ENCODE results near the gene LRRC23. TPM values are rescaled to one million over a fixed set of nuclear protein-coding genes. Genes with fewer than 3 reads are reported as not detected.

The LRRC23 gene
- total RNA-seq, 4 donors from 2014 or later: 2.3 to 5.9 (median 4.8) TPM

DNA sequence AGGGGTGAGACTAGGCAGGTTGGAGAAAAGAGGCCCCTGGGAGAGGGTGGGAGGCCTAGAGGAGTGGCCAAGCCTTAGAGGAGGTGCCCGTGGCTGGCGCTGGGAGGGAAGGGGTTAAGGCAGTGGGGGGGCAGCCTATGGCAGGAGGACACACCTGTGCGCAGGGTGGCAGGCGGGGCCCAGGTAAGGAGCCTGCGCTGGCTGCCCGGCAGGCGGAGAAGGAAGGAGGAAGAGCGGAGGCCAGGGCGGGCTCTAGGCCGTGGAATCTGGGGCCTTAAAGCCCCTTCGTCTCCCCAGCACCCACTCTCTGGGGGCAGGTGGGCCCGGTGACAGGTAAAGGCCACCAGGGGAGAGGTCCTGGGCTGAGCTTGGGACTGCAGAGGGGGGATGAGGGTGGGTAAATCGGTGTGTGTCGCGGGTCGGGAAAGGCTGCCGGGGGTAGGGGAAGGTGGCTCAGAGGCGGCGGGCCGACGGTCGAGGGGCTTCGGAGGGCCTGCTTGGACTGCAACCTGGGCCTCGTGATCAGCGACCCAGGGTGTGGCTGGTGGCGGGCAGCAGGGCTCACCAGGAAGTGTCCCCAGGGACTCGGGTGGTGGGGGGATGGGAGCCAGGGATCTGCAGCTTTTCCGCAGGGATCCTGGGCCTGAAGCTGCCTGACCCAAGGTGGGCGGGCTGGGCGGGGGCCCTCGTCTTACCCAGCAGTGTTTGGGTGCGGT is 58.6 kb downstream of the LRRC23 start:
- no peak for DNase-seq
- TF ChIP-seq POLR2A (IDR thresholded peaks at IDR 0.05): peak in 3 of 4 donors; percentile 81 to 91 (median 86)
- TF ChIP-seq CTCF (IDR thresholded peaks at IDR 0.05): peak in 4 of 6 experiments; percentile 6 to 50 (median 42)
- Histone ChIP-seq H3K27ac (peak overlapping the region; percentile 91 to 99 (median 96)), H3K36me3 (peaks cover 16 to 37% (median 19%) of the 10 kb centered on the region in 3 donors), H3K4me3 (peak overlapping the region; percentile 61 to 72 (median 70)), H3K27me3 (no peaks in the 10 kb centered on the region), H3K4me1 (peaks cover 31 to 91% (median 55%) of the 10 kb centered on the region in 3 donors), H3K9me3 (no peaks in the 10 kb centered on the region)
- WGBS, 2 donors: 27 to 45% methylated on average over 18 to 28 of the region's 32 CpGs
- intact Hi-C loops (cut with DNase I): loop anchor here (2.0 kb wide), 1 partner anchor 18 kb away; the partner anchor contains the start of gene C12orf57

Small RNA genes lying within 50 kb of the gene (small RNA-seq; reads per million reads assigned to genes)
- gene MIR141: 249 to 683 (median 420) reads per million in 4 donors
- 147 to 351 (median 237) reads per million in 4 donors for gene MIR200C
- 0 reads per million in 4 donors for gene RNU7-1

Other genes with a start within 250 kb of the LRRC23 start
- gene ING4, start 241.7 kb upstream of the LRRC23 start, total RNA-seq: 10 to 100 TPM in 3 of 4 donors, 1 to 10 TPM in 1; 8.3 to 37.0 (median 26.9) TPM
- gene ZNF384, start 215.4 kb upstream of the LRRC23 start, total RNA-seq: 10 to 100 TPM; 19.6 to 36.2 (median 26.8) TPM
- under 1 TPM in 2 of 4 donors, not detected in 2; 0.11 to 0.19 TPM for gene PIANP, start 204.0 kb upstream of the LRRC23 start, total RNA-seq
- gene COPS7A, start 180.8 kb upstream of the LRRC23 start, total RNA-seq: 10 to 100 TPM; 39.6 to 57.5 (median 49.1) TPM
- 100 to 1,000 TPM; 158 to 170 (median 162) TPM for gene MLF2, start 151.7 kb upstream of the LRRC23 start, total RNA-seq
- 100 to 1,000 TPM in 3 of 4 donors, 10 to 100 TPM in 1; 78.2 to 149 (median 123) TPM for gene PTMS, start 138.5 kb upstream of the LRRC23 start, total RNA-seq
- gene LAG3, start 132.3 kb upstream of the LRRC23 start, total RNA-seq: under 1 TPM in 3 of 4 donors, not detected in 1; 0.35 to 0.76 (median 0.50) TPM
- 10 to 100 TPM in 1 of 4 donors, 1 to 10 TPM in 3; 1.2 to 11.8 (median 5.0) TPM for gene CD4, start 115.3 kb upstream of the LRRC23 start, total RNA-seq
- gene GPR162, start 83.0 kb upstream of the LRRC23 start, total RNA-seq: 1 to 10 TPM in 3 of 4 donors, not detected in 1; 1.3 to 2.3 (median 1.5) TPM
- 1 to 10 TPM; 2.6 to 6.6 (median 4.4) TPM for gene P3H3, start 76.4 kb upstream of the LRRC23 start, total RNA-seq
- under 1 TPM in 1 of 4 donors, not detected in 3; 0.76 TPM for gene GNB3, start 63.9 kb upstream of the LRRC23 start, total RNA-seq
- gene CDCA3, start 53.5 kb upstream of the LRRC23 start, total RNA-seq: 10 to 100 TPM in 3 of 4 donors, 1 to 10 TPM in 1; 5.9 to 20.0 (median 12.8) TPM
- gene USP5, start 52.7 kb upstream of the LRRC23 start, total RNA-seq: 10 to 100 TPM; 50.6 to 60.0 (median 54.0) TPM
- gene TPI1, start 37.3 kb upstream of the LRRC23 start, total RNA-seq: 100 to 1,000 TPM; 547 to 938 (median 723) TPM
- 10 to 100 TPM in 1 of 4 donors, 1 to 10 TPM in 3; 4.3 to 15.8 (median 7.9) TPM for gene SPSB2, start 31.5 kb upstream of the LRRC23 start, total RNA-seq
- gene ENO2, start 9.8 kb downstream of the LRRC23 start, total RNA-seq: 1 to 10 TPM; 5.0 to 8.0 (median 5.5) TPM
- 10 to 100 TPM; 12.2 to 28.8 (median 22.2) TPM for gene ATN1, start 23.1 kb downstream of the LRRC23 start, total RNA-seq
- gene RNU7-1, start 39.0 kb downstream of the LRRC23 start, total RNA-seq: not detected
- 100 to 1,000 TPM; 110 to 377 (median 156) TPM for gene C12orf57, start 39.2 kb downstream of the LRRC23 start, total RNA-seq
- gene PTPN6, start 46.5 kb downstream of the LRRC23 start, total RNA-seq: 10 to 100 TPM; 11.0 to 29.7 (median 21.5) TPM
- gene PHB2, start 65.8 kb downstream of the LRRC23 start, total RNA-seq: 100 to 1,000 TPM; 127 to 259 (median 241) TPM
- gene EMG1, start 66.1 kb downstream of the LRRC23 start, total RNA-seq: 10 to 100 TPM; 16.1 to 39.5 (median 36.2) TPM
- 10 to 100 TPM; 27.5 to 46.3 (median 32.7) TPM for gene LPCAT3, start 113.7 kb downstream of the LRRC23 start, total RNA-seq
- gene C1S, start 155.9 kb downstream of the LRRC23 start, total RNA-seq: 100 to 1,000 TPM in 2 of 4 donors, 10 to 100 TPM in 2; 25.2 to 375 (median 110) TPM
- 100 to 1,000 TPM in 2 of 4 donors, 10 to 100 TPM in 2; 22.8 to 297 (median 140) TPM for gene C1R, start 187.6 kb downstream of the LRRC23 start, total RNA-seq
- gene C1RL, start 204.4 kb downstream of the LRRC23 start, total RNA-seq: 10 to 100 TPM; 13.0 to 53.2 (median 25.8) TPM
- 1 to 10 TPM in 1 of 4 donors, under 1 TPM in 1, not detected in 2; 0.53 to 1.3 TPM for gene RBP5, start 224.1 kb downstream of the LRRC23 start, total RNA-seq
- 10 to 100 TPM in 2 of 4 donors, 1 to 10 TPM in 2; 4.8 to 12.4 (median 9.5) TPM for gene CLSTN3, start 225.5 kb downstream of the LRRC23 start, total RNA-seq